Testis (tissue), 3 donors: Measurements from ENCODE around the gene AKAP6. TPM values are rescaled to one million over a fixed set of nuclear protein-coding genes. Genes with fewer than 3 reads are reported as not detected.

ENCODE experiments used
- DNase-seq: peaks from one replicate; pipeline ENCODE4 v3.0.0-alpha.2; 2019
- H3K27ac ChIP-seq, 2 donors: fragments of 200-600 bp; sonication (generic); one replicate each; pipeline ENCODE4 v1.5.1; 2019
- H3K27me3 ChIP-seq: fragments of 200-600 bp; sonication (generic); one replicate; pipeline ENCODE4 v1.5.1; 2019
- H3K36me3 ChIP-seq: fragments of 200-600 bp; sonication (generic); one replicate; pipeline ENCODE4 v1.5.1; 2017; ENCODE audit warnings: low read depth; ENCODE audit errors: missing control alignments
- H3K4me1 ChIP-seq: fragments of 200-600 bp; sonication (generic); one replicate; pipeline ENCODE4 v1.5.1; 2019
- H3K4me3 ChIP-seq, 2 donors: fragments of 200-600 bp; sonication (generic); one replicate each; pipeline ENCODE4 v1.5.1; 2017 to 2019
- H3K9me3 ChIP-seq: fragments of 200-600 bp; sonication (generic); one replicate; pipeline ENCODE4 v1.5.1; 2017
- POLR2A ChIP-seq: fragments of 450-650 bp; IDR thresholded peaks from one replicate; pipeline ENCODE4 v1.6.1; 2017; ENCODE audit warnings: antibody characterized with exemption, mild to moderate bottlenecking, moderate library complexity
- WGBS, 2 donors: methylation state at CpG; one replicate each; pipeline ENCODE4 v1.1.5; 2018; 5-methylcytosine and 5-hydroxymethylcytosine counted together
- intact Hi-C: fragments of 100-400 bp; cut with DNase I; formaldehyde crosslinking; loops from one replicate; pipeline ENCODE4 v1.15.1; 2023; ENCODE audit warnings: low total_unique reads
- polyA plus RNA-seq: library from polyadenylated mRNA; stranded (reverse); fragments of 350-450 nt; fragmentation: Illumina TruSeq; extraction: RNeasy Lipid Tissue Mini Kit (QIAGEN cat#74804); gene quantifications from one replicate; pipeline ENCODE4 v1.2.3, GENCODE V29; 2014; ENCODE audit warnings: low read depth, low replicate concordance; ENCODE audit not compliant: insufficient read depth
- total RNA-seq, 2 donors: library from RNA; depleted of rRNA; stranded (reverse); fragments of >200 nt; gene quantifications; one replicate each; pipeline ENCODE4 v1.2.3, GENCODE V29; 2016
- TF ChIP-seq, protein P1 (sequence below), 3 experiments: fragments of 450-650 bp in 2 of 3; fragments of 200-600 bp in 1 of 3; sonication (generic) in 1 of 3; IDR thresholded peaks; one replicate each; pipeline ENCODE4 v1.5.1; 2016 to 2019; ENCODE audit warnings: antibody characterized with exemption in 3 of 3, mild to moderate bottlenecking in 2 of 3, moderate library complexity in 1 of 3

AKAP6 gene
- total and polyA plus RNA-seq, 3 donors from 2014 or later: 26.6 to 30.9 (median 30.9) TPM

DNA sequence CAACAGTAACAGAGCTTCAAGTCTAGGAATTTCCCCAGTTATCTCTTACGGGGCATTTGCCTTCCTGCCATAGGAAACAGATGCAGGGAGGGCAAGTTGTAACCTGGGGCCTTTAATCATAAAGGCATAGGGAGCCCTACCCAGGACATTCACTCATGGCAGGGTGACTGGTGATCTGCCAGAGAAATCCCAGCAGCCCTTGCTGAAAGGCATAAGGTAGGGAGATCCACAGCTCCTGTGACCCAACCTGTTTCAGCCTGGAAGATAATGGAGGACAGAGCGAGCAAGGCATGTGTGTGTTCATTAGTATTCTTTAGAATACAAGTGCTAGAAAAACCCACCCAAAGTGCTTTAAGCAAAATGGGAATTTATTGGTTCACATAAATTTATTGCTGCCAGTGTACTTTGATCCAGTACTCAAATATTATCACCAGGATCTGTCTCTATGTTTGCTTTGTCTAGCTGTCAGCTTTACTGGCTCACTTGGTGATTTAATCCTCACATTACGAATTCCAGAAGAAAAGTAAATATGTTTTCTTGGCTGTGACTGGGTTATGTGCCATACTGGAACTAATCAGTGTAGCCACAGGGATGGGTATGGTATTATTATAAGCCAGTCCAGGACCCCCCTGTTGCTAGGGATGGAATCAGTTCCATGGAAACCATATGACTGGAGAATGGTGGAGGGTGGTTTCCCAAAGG, 21.1 kb upstream of the AKAP6 start:
- intact Hi-C loops: no loop called here
- no peaks in the 10 kb centered on the region for H3K36me3 ChIP-seq
- H3K4me3 ChIP-seq: no peak overlapping the region
- H3K9me3 ChIP-seq: no peaks in the 10 kb centered on the region
- TF ChIP-seq, protein P1, sequence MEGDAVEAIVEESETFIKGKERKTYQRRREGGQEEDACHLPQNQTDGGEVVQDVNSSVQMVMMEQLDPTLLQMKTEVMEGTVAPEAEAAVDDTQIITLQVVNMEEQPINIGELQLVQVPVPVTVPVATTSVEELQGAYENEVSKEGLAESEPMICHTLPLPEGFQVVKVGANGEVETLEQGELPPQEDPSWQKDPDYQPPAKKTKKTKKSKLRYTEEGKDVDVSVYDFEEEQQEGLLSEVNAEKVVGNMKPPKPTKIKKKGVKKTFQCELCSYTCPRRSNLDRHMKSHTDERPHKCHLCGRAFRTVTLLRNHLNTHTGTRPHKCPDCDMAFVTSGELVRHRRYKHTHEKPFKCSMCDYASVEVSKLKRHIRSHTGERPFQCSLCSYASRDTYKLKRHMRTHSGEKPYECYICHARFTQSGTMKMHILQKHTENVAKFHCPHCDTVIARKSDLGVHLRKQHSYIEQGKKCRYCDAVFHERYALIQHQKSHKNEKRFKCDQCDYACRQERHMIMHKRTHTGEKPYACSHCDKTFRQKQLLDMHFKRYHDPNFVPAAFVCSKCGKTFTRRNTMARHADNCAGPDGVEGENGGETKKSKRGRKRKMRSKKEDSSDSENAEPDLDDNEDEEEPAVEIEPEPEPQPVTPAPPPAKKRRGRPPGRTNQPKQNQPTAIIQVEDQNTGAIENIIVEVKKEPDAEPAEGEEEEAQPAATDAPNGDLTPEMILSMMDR (IDR thresholded peaks at IDR 0.05): no peak
- no peak for TF ChIP-seq POLR2A
- H3K27ac ChIP-seq: no peak overlapping the region
- no peaks in the 10 kb centered on the region for H3K4me1 ChIP-seq
- 81 to 88% methylated on average over 2 to 3 of the region's 3 CpGs for WGBS, 2 donors
- H3K27me3 ChIP-seq: no peaks in the 10 kb centered on the region
- no peak for DNase-seq

DNA sequence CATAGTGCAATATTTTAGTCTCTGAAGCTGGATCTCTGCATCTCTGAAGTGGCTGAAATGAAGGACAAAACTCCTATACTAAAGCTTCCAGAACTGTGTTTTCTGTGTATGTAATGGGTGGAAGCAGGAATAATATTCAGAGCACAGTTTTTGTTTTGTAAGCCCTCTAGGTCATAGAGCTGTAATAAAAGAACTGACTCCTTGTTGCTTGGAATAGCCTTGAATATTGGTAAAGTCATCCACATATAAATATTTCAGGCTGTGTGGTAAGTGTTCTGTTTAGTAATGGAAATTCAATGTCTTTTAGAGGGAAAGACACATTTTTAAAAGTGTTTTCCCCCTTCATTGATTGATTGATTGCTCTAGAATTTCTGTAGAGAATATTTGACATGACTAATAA, 18.2 kb upstream of the AKAP6 start:
- no peaks in the 10 kb centered on the region for H3K9me3 ChIP-seq
- intact Hi-C loops: no loop called here
- H3K36me3 ChIP-seq: no peaks in the 10 kb centered on the region
- H3K4me3 ChIP-seq: no peak overlapping the region
- no peaks in the 10 kb centered on the region for H3K4me1 ChIP-seq
- DNase-seq: no peak
- TF ChIP-seq POLR2A: no peak
- TF ChIP-seq, protein P1 (IDR thresholded peaks at IDR 0.05): no peak
- no peaks in the 10 kb centered on the region for H3K27me3 ChIP-seq
- no peak overlapping the region for H3K27ac ChIP-seq

DNA sequence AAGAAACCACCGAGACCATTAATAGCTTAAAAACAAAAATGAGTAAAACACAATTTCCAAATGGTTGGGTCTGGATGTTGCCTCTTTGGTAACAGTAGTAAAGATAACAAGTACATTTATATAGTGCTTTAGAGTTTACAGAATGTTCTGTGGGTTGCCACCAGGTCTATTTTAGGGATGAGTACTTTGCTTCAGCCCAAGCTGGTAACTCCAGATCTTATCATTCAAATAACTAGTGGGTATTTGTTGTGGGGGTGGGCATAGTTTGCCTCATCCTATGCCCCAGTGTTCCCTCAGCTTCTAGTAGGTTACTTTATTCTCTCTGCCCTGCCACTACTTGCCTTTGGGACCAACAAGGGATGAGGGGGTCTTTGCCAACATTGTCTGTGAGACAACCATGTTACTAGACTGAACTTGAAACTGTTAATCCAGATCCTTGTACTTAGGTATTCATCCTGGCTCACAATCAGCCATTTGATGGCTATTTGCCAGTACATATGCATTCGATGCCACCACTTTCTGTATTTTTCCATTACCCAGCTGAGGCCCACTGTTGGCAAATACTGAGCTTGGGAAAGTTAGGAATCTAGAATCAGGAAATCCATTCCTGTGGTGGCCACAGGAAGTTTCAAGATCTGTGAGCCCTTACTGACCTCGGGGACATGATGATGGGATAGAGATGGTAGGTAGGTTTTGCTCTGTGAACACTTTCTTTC, 17.6 kb upstream of the AKAP6 start:
- no peaks in the 10 kb centered on the region for H3K4me1 ChIP-seq
- WGBS, 2 donors: 67 to 81% methylated on average over 3 of the region's 3 CpGs

DNA sequence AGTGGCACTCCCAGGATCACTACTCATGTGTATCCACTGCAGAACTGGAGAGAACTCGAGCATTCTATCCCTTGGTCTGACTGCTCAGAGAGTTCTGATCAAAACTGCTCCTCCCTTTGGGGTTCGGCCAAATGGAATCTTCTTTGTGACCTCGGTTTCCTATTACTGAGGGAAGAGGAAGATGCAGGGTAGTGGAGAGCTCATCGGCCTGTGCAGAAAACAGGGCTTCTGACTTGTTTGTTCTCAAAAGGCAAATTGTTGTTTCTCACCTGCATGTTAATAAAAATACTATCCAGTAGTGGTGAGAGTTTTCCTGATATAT, 17.1 kb upstream of the AKAP6 start:
- peak; percentile 48 for DNase-seq
- TF ChIP-seq, protein P1 (IDR thresholded peaks at IDR 0.05): no peak
- TF ChIP-seq POLR2A: no peak
- no peaks in the 10 kb centered on the region for H3K4me1 ChIP-seq
- no peak overlapping the region for H3K4me3 ChIP-seq
- no peaks in the 10 kb centered on the region for H3K36me3 ChIP-seq
- WGBS, 2 donors: 42 to 69% methylated on average over 4 of the region's 4 CpGs
- H3K27me3 ChIP-seq: no peaks in the 10 kb centered on the region
- H3K27ac ChIP-seq: peak overlapping the region in 1 of 2 donors; percentile 47
- intact Hi-C loops: no loop called here
- no peaks in the 10 kb centered on the region for H3K9me3 ChIP-seq

More for the DNA sequence above, 17.6 kb upstream of the AKAP6 start:
- no peaks in the 10 kb centered on the region for H3K36me3 ChIP-seq
- TF ChIP-seq, protein P1 (IDR thresholded peaks at IDR 0.05): no peak
- no peak for TF ChIP-seq POLR2A
- intact Hi-C loops: no loop called here
- H3K27me3 ChIP-seq: no peaks in the 10 kb centered on the region
- DNase-seq: no peak
- no peaks in the 10 kb centered on the region for H3K9me3 ChIP-seq
- H3K4me3 ChIP-seq: no peak overlapping the region
- peak overlapping the region in 1 of 2 donors; percentile 47 for H3K27ac ChIP-seq
